HepG2 (cell line): Measurements from ENCODE around the gene NOL4L. TPM values are rescaled to one million over a fixed set of nuclear protein-coding genes. Genes with fewer than 3 reads are reported as not detected.

Experiments
- GATAD1 ChIP-seq: IDR thresholded peaks from 2 replicates; pipeline ENCODE4 v1.6.1; 2016; ENCODE audit warnings: missing genetic modification reagents, missing compliant biosample characterization
- HNRNPK ChIP-seq: fragments of 200-400 bp; formaldehyde crosslinking; IDR thresholded peaks from 2 replicates; pipeline ENCODE4 v1.6.1; 2018; ENCODE audit warnings: low read length, low read depth, moderate library complexity, mild to moderate bottlenecking; ENCODE audit not compliant: poor library complexity, severe bottlenecking
- HOXA3 ChIP-seq: sonication (generic); formaldehyde crosslinking; IDR thresholded peaks from 2 replicates; pipeline ENCODE4 v1.5.0; 2020; ENCODE audit warnings: missing genetic modification reagents
- KDM5B ChIP-seq: sonication (generic); formaldehyde crosslinking; IDR thresholded peaks from 2 replicates; pipeline ENCODE4 v1.4.0; 2020; ENCODE audit warnings: missing genetic modification reagents, mild to moderate bottlenecking, borderline replicate concordance
- RBFOX2 ChIP-seq: fragments of 200-400 bp; formaldehyde crosslinking; IDR thresholded peaks from 2 replicates; pipeline ENCODE4 v1.6.1; 2017; ENCODE audit warnings: low read depth, mild to moderate bottlenecking, low read length
- SAFB2 ChIP-seq: sonication (generic); formaldehyde crosslinking; IDR thresholded peaks from 2 replicates; pipeline ENCODE4 v1.5.1; 2020; ENCODE audit warnings: missing genetic modification reagents, low read depth, mild to moderate bottlenecking, borderline replicate concordance
- TOE1 ChIP-seq: sonication (generic); formaldehyde crosslinking; IDR thresholded peaks from 2 replicates; pipeline ENCODE4 v1.4.0; 2020; ENCODE audit warnings: mild to moderate bottlenecking, missing genetic modification reagents
- YY1 ChIP-seq: IDR thresholded peaks from 2 replicates; pipeline ENCODE4 v1.6.1; 2011; ENCODE audit warnings: low read length, low read depth, moderate library complexity, mild to moderate bottlenecking; ENCODE audit not compliant: insufficient read depth, insufficient replicate concordance
- ZHX1 ChIP-seq: sonication (generic); formaldehyde crosslinking; IDR thresholded peaks from 2 replicates; pipeline ENCODE4 v1.8.1; 2022; ENCODE audit warnings: low read depth, mild to moderate bottlenecking, missing genetic modification reagents
- ZNF547 ChIP-seq: sonication (generic); formaldehyde crosslinking; IDR thresholded peaks from 2 replicates; pipeline ENCODE4 v1.5.1; 2020; ENCODE audit warnings: mild to moderate bottlenecking, missing genetic modification reagents
- ZNF777 ChIP-seq: sonication (generic); formaldehyde crosslinking; IDR thresholded peaks from 2 replicates; pipeline ENCODE4 v1.4.0; 2020; ENCODE audit warnings: missing genetic modification reagents
- polyA plus RNA-seq, 8 experiments: library from polyadenylated mRNA; depleted of rRNA in 3 of 8; stranded (reverse) in 7 of 8; unstranded in 1 of 8; fragments of >200 nt; fragmentation: Illumina TruSeq in 4 of 8; extraction: Trizol in 4 of 8; gene quantifications; 2 replicates each; pipeline versions ENCODE4 v1.2.1 to v1.2.3, GENCODE V29; 2011 to 2016; ENCODE audit warnings: low read depth in 4 of 8, missing spikeins in 1 of 8, mixed read lengths in 1 of 8; ENCODE audit not compliant: insufficient read depth in 1 of 8
- total RNA-seq, 5 experiments: library from RNA; depleted of rRNA; stranded (reverse); fragments of >200 nt; fragmentation: Illumina TruSeq; extraction: Trizol; gene quantifications; 2 replicates each; pipeline ENCODE4 v1.2.3, GENCODE V29; 2016; ENCODE audit warnings: low read depth in 1 of 5
- TF ChIP-seq, protein P1 (sequence below): sonication (generic); formaldehyde crosslinking; IDR thresholded peaks from 2 replicates; pipeline ENCODE4 v1.8.1; 2023; ENCODE audit warnings: mild to moderate bottlenecking, missing genetic modification reagents
- TF ChIP-seq, protein P2 (sequence below): sonication (generic); formaldehyde crosslinking; IDR thresholded peaks from 2 replicates; pipeline ENCODE4 v1.9.0; 2021; ENCODE audit warnings: missing genetic modification reagents, mild to moderate bottlenecking, borderline replicate concordance
- TF ChIP-seq, protein P3 (sequence below): sonication (generic); formaldehyde crosslinking; IDR thresholded peaks from 2 replicates; pipeline ENCODE4 v1.8.0; 2022; ENCODE audit warnings: mild to moderate bottlenecking, missing genetic modification reagents, borderline replicate concordance
- TF ChIP-seq, protein P4 (sequence below): sonication (generic); formaldehyde crosslinking; IDR thresholded peaks from 2 replicates; pipeline ENCODE4 v1.4.0; 2020; ENCODE audit warnings: missing genetic modification reagents, borderline replicate concordance
- TF ChIP-seq, protein P5 (sequence below): IDR thresholded peaks from 2 replicates; pipeline ENCODE4 v1.6.1; 2012; ENCODE audit warnings: low read depth, low read length, improper control_type of control experiment

Gene NOL4L
- total and polyA plus RNA-seq, 2 of the 13 experiments (the other 11 are each of a cell fraction or from before 2014, with no cell fraction given) = 16.6 to 35.4 TPM

GRCh38 chr20:32582659-32583580, 2.2 kb downstream of the NOL4L start (continued):
- TF ChIP-seq, protein P1, sequence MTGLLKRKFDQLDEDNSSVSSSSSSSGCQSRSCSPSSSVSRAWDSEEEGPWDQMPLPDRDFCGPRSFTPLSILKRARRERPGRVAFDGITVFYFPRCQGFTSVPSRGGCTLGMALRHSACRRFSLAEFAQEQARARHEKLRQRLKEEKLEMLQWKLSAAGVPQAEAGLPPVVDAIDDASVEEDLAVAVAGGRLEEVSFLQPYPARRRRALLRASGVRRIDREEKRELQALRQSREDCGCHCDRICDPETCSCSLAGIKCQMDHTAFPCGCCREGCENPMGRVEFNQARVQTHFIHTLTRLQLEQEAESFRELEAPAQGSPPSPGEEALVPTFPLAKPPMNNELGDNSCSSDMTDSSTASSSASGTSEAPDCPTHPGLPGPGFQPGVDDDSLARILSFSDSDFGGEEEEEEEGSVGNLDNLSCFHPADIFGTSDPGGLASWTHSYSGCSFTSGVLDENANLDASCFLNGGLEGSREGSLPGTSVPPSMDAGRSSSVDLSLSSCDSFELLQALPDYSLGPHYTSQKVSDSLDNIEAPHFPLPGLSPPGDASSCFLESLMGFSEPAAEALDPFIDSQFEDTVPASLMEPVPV = peak; percentile 80; the same call in 1 of the 2 replicates
- TF ChIP-seq YY1 (peak; percentile 47), SAFB2 (CRISPR knock-in tag) (no peak), GATAD1 (CRISPR knock-in tag) (no peak), RBFOX2 (peak; percentile 83), ZNF547 (CRISPR knock-in tag) (no peak), ZHX1 (0 out of 2 replicates have a peak, but pooled peaks have one; percentile 12), TOE1 (CRISPR knock-in tag) (no peak), HNRNPK (peak; percentile 50), HOXA3 (no peak), ZNF777 (CRISPR knock-in tag) (no peak; the same call in 1 of the 2 replicates), KDM5B (peak; percentile 6; the same call in 1 of the 2 replicates)
- TF ChIP-seq, protein P2, sequence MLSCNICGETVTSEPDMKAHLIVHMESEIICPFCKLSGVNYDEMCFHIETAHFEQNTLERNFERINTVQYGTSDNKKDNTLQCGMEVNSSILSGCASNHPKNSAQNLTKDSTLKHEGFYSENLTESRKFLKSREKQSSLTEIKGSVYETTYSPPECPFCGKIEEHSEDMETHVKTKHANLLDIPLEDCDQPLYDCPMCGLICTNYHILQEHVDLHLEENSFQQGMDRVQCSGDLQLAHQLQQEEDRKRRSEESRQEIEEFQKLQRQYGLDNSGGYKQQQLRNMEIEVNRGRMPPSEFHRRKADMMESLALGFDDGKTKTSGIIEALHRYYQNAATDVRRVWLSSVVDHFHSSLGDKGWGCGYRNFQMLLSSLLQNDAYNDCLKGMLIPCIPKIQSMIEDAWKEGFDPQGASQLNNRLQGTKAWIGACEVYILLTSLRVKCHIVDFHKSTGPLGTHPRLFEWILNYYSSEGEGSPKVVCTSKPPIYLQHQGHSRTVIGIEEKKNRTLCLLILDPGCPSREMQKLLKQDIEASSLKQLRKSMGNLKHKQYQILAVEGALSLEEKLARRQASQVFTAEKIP (CRISPR knock-in tag) = no peak
- TF ChIP-seq, protein P3, sequence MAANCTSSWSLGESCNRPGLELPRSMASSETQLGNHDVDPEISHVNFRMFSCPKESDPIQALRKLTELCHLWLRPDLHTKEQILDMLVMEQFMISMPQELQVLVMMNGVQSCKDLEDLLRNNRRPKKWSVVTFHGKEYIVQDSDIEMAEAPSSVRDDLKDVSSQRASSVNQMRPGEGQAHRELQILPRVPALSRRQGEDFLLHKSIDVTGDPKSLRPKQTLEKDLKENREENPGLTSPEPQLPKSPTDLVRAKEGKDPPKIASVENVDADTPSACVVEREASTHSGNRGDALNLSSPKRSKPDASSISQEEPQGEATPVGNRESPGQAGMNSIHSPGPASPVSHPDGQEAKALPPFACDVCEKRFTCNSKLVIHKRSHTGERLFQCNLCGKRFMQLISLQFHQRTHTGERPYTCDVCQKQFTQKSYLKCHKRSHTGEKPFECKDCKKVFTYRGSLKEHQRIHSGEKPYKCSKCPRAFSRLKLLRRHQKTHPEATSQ = no peak
- TF ChIP-seq, protein P4, sequence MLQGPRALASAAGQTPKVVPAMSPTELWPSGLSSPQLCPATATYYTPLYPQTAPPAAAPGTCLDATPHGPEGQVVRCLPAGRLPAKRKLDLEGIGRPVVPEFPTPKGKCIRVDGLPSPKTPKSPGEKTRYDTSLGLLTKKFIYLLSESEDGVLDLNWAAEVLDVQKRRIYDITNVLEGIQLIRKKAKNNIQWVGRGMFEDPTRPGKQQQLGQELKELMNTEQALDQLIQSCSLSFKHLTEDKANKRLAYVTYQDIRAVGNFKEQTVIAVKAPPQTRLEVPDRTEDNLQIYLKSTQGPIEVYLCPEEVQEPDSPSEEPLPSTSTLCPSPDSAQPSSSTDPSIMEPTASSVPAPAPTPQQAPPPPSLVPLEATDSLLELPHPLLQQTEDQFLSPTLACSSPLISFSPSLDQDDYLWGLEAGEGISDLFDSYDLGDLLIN = no peak
- TF ChIP-seq, protein P5, sequence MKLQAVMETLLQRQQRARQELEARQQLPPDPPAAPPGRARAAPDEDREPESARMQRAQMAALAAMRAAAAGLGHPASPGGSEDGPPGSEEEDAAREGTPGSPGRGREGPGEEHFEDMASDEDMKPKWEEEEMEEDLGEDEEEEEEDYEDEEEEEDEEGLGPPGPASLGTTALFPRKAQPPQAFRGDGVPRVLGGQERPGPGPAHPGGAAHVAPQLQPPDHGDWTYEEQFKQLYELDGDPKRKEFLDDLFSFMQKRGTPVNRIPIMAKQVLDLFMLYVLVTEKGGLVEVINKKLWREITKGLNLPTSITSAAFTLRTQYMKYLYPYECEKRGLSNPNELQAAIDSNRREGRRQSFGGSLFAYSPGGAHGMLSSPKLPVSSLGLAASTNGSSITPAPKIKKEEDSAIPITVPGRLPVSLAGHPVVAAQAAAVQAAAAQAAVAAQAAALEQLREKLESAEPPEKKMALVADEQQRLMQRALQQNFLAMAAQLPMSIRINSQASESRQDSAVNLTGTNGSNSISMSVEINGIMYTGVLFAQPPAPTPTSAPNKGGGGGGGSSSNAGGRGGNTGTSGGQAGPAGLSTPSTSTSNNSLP = no peak
